HEK293 (cell line): ENCODE results near the gene PARD6B.

ENCODE experiments used
- CTCF ChIA-PET: fragments of 350-600 bp; formaldehyde crosslinking; extraction: SDS; loops from one replicate; lab custom pipeline; 2021; ENCODE audit warnings: antibody characterized with exemption; lab: Yijun Ruan, JAX
- POLR2A ChIA-PET: fragments of 300-600 bp; formaldehyde crosslinking; extraction: SDS; loops from one replicate; lab custom pipeline; 2020; ENCODE audit warnings: antibody characterized with exemption, inconsistent platforms; lab: Yijun Ruan, JAX
- H3K27ac ChIP-seq: fragments of 200-500 bp; sonication (Bioruptor generic); 2 replicates; pipeline ENCODE4 v1.5.1; 2014; ENCODE audit warnings: low read depth, low read length, control low read depth, inconsistent platforms; ENCODE audit errors: extremely low read depth
- H3K36me3 ChIP-seq, 2 experiments: fragments of 200-500 bp in 1 of 2; sonication (Bioruptor generic) in 1 of 2; 1 replicate in 1 of 2; 2 replicates in 1 of 2; pipeline ENCODE4 v1.5.1; 2014 to 2017; ENCODE audit warnings: inconsistent platforms in 2 of 2, low read length in 2 of 2; ENCODE audit not compliant: control insufficient read depth in 2 of 2, insufficient read depth in 1 of 2
- H3K4me1 ChIP-seq: fragments of 200-500 bp; sonication (Bioruptor generic); 2 replicates; pipeline ENCODE4 v1.5.1; 2014; ENCODE audit warnings: mild to moderate bottlenecking, low read length, inconsistent platforms; ENCODE audit not compliant: control insufficient read depth, insufficient read depth
- H3K4me3 ChIP-seq: 2 replicates; pipeline ENCODE4 v1.5.1; 2011; ENCODE audit warnings: low read depth, mild to moderate bottlenecking, control low read depth, low read length, moderate library complexity
- H3K9me3 ChIP-seq: fragments of 200-500 bp; sonication (Bioruptor generic); 2 replicates; pipeline ENCODE4 v1.5.1; 2014; ENCODE audit warnings: low read depth, low read length, inconsistent platforms; ENCODE audit not compliant: control insufficient read depth, insufficient read depth
- IKZF3 ChIP-seq: fragments of 450-650 bp; IDR thresholded peaks from 2 replicates; pipeline ENCODE4 v1.5.0; 2018; ENCODE audit warnings: missing biosample characterization, mild to moderate bottlenecking, missing genetic modification characterization, moderate library complexity
- KLF8 ChIP-seq: fragments of 450-650 bp; formaldehyde crosslinking; IDR thresholded peaks from 2 replicates; pipeline ENCODE4 v1.5.1; 2016; ENCODE audit warnings: missing biosample characterization, missing genetic modification characterization
- PRDM1 ChIP-seq: fragments of 450-650 bp; formaldehyde crosslinking; IDR thresholded peaks from 2 replicates; pipeline ENCODE4; 2016; ENCODE audit warnings: missing biosample characterization, missing genetic modification characterization
- RBAK ChIP-seq: fragments of 450-650 bp; formaldehyde crosslinking; IDR thresholded peaks from 2 replicates; pipeline ENCODE4 v1.5.1; 2016; ENCODE audit warnings: missing biosample characterization, missing genetic modification characterization
- SCRT2 ChIP-seq: fragments of 450-650 bp; formaldehyde crosslinking; IDR thresholded peaks from 2 replicates; pipeline ENCODE4 v1.5.1; 2016; ENCODE audit warnings: missing biosample characterization, missing genetic modification characterization
- ZIC2 ChIP-seq: fragments of 450-650 bp; formaldehyde crosslinking; IDR thresholded peaks from 2 replicates; pipeline ENCODE4 v1.5.1; 2016; ENCODE audit warnings: missing biosample characterization, missing genetic modification characterization
- ZNF157 ChIP-seq: fragments of 450-650 bp; formaldehyde crosslinking; IDR thresholded peaks from 2 replicates; pipeline ENCODE4 v1.5.1; 2016; ENCODE audit warnings: missing biosample characterization, missing genetic modification characterization
- ZNF221 ChIP-seq: fragments of 450-650 bp; formaldehyde crosslinking; IDR thresholded peaks from 2 replicates; pipeline ENCODE4 v1.5.1; 2017; ENCODE audit warnings: missing biosample characterization, missing genetic modification characterization, borderline replicate concordance
- ZNF292 ChIP-seq: fragments of 450-650 bp; formaldehyde crosslinking; IDR thresholded peaks from 2 replicates; pipeline ENCODE4 v1.5.1; 2016; ENCODE audit warnings: low read depth, missing biosample characterization, missing genetic modification characterization, borderline replicate concordance
- ZNF335 ChIP-seq: fragments of 450-650 bp; formaldehyde crosslinking; conservative IDR thresholded peaks from 2 replicates; pipeline ENCODE4 v1.5.1; 2016; ENCODE audit warnings: missing biosample characterization, missing genetic modification characterization
- ZNF366 ChIP-seq: fragments of 450-650 bp; formaldehyde crosslinking; conservative IDR thresholded peaks from 2 replicates; pipeline ENCODE4 v1.5.1; 2016; ENCODE audit warnings: missing biosample characterization, missing genetic modification characterization
- ZNF561 ChIP-seq: fragments of 450-650 bp; IDR thresholded peaks from 2 replicates; pipeline ENCODE4 v1.5.1; 2018; ENCODE audit warnings: missing biosample characterization, missing genetic modification characterization, borderline replicate concordance
- ZNF596 ChIP-seq: fragments of 450-650 bp; IDR thresholded peaks from 2 replicates; pipeline ENCODE4 v1.5.0; 2018; ENCODE audit warnings: missing biosample characterization, mild to moderate bottlenecking, missing genetic modification characterization, moderate library complexity
- ZNF654 ChIP-seq: fragments of 450-650 bp; formaldehyde crosslinking; IDR thresholded peaks from 2 replicates; pipeline ENCODE4 v1.5.1; 2016; ENCODE audit warnings: low read depth, missing biosample characterization, missing genetic modification characterization
- ZNF837 ChIP-seq: fragments of 450-650 bp; formaldehyde crosslinking; IDR thresholded peaks from 2 replicates; pipeline ENCODE4 v1.5.1; 2016; ENCODE audit warnings: missing biosample characterization, missing genetic modification characterization
- TF ChIP-seq, protein P1 (sequence below): fragments of 450-650 bp; formaldehyde crosslinking; IDR thresholded peaks from 2 replicates; pipeline ENCODE4 v1.5.1; 2016; ENCODE audit warnings: missing biosample characterization, missing genetic modification characterization

Gene PARD6B

GRCh38 chr20:50786703-50787102 is 55.3 kb downstream of the PARD6B start (continued):
- TF ChIP-seq ZIC2 (tag by site-specific recombination): no peak

- ChIA-PET POLR2A (interaction anchor here (0.7 kb wide), 1 partner anchor 106 kb away, joined by 3 read pairs; no protein-coding TSS in a partner anchor), CTCF (interaction anchor here (0.6 to 4.5 kb wide), 9 partner anchors 21 to 601 kb away, joined by 3 to 30 read pairs (median 6); no protein-coding TSS in a partner anchor)
- no peak overlapping the region for H3K27ac ChIP-seq
- no peaks in the 10 kb centered on the region for H3K36me3 ChIP-seq
- no peaks in the 10 kb centered on the region for H3K9me3 ChIP-seq
- H3K4me3 ChIP-seq: no peak overlapping the region
- TF ChIP-seq PRDM1 (tag by site-specific recombination): peak; percentile 94
- TF ChIP-seq, protein P1, sequence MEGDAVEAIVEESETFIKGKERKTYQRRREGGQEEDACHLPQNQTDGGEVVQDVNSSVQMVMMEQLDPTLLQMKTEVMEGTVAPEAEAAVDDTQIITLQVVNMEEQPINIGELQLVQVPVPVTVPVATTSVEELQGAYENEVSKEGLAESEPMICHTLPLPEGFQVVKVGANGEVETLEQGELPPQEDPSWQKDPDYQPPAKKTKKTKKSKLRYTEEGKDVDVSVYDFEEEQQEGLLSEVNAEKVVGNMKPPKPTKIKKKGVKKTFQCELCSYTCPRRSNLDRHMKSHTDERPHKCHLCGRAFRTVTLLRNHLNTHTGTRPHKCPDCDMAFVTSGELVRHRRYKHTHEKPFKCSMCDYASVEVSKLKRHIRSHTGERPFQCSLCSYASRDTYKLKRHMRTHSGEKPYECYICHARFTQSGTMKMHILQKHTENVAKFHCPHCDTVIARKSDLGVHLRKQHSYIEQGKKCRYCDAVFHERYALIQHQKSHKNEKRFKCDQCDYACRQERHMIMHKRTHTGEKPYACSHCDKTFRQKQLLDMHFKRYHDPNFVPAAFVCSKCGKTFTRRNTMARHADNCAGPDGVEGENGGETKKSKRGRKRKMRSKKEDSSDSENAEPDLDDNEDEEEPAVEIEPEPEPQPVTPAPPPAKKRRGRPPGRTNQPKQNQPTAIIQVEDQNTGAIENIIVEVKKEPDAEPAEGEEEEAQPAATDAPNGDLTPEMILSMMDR: no peak
- peak; percentile 55; the same call in 1 of the 2 replicates for TF ChIP-seq ZNF366
- no peak for TF ChIP-seq ZNF837 (tag by site-specific recombination)
- peak; percentile 53; the same call in 1 of the 2 replicates for TF ChIP-seq ZNF596 (tag by site-specific recombination)
- peaks cover 2% of the 10 kb centered on the region; the same call in 1 of the 2 replicates for H3K4me1 ChIP-seq
Measured at GRCh38 chr20:50787181-50787580, 55.8 kb downstream of the PARD6B start.

GRCh38 chr20:50788045-50788991 is 56.9 kb downstream of the PARD6B start:
- no peak overlapping the region for H3K27ac ChIP-seq
- POLR2A ChIA-PET: interaction anchor here (0.7 to 1.1 kb wide), 2 partner anchors 107 to 162 kb away, joined by 3 to 6 read pairs; no protein-coding TSS in a partner anchor
- TF ChIP-seq ZNF292 (tag by site-specific recombination): no peak
- peak; percentile 18; the same call in 1 of the 2 replicates for TF ChIP-seq KLF8 (tag by site-specific recombination)
- TF ChIP-seq SCRT2: peak; percentile 69
- peak; percentile 80 for TF ChIP-seq ZNF654 (tag by site-specific recombination)
- peak; percentile 86; the same call in 1 of the 2 replicates for TF ChIP-seq ZNF561 (tag by site-specific recombination)
- TF ChIP-seq, protein P1: 0 out of 2 replicates have a peak, but pooled peaks have one; percentile 39
- TF ChIP-seq ZNF335 (tag by site-specific recombination): peak; percentile 48
- TF ChIP-seq RBAK (tag by site-specific recombination): no peak
- peak; percentile 64; the same call in 1 of the 2 replicates for TF ChIP-seq IKZF3 (tag by site-specific recombination)
- no peak for TF ChIP-seq ZNF157
- no peak for TF ChIP-seq ZNF221 (tag by site-specific recombination)
- TF ChIP-seq, all 188 proteins: peak for 7
- no peak overlapping the region for H3K4me3 ChIP-seq
- peaks cover 2% of the 10 kb centered on the region; the same call in 1 of the 2 replicates for H3K4me1 ChIP-seq
- H3K36me3 ChIP-seq: no peaks in the 10 kb centered on the region
- CTCF ChIA-PET: interaction anchor here (0.6 to 4.8 kb wide), 20 partner anchors 9 to 679 kb away, joined by 3 to 36 read pairs (median 4); no protein-coding TSS in a partner anchor
- no peaks in the 10 kb centered on the region for H3K9me3 ChIP-seq
